Activated T-cell treated with anti-CD3 and anti-CD28 coated beads for 48 hours (primary cell): ENCODE results near the gene RLF.

ENCODE experiments used
- DNase-seq: peaks from one replicate; pipeline ENCODE4 v3.0.0-alpha.2; 2020; ENCODE audit warnings: low read depth

RLF gene, protein sequence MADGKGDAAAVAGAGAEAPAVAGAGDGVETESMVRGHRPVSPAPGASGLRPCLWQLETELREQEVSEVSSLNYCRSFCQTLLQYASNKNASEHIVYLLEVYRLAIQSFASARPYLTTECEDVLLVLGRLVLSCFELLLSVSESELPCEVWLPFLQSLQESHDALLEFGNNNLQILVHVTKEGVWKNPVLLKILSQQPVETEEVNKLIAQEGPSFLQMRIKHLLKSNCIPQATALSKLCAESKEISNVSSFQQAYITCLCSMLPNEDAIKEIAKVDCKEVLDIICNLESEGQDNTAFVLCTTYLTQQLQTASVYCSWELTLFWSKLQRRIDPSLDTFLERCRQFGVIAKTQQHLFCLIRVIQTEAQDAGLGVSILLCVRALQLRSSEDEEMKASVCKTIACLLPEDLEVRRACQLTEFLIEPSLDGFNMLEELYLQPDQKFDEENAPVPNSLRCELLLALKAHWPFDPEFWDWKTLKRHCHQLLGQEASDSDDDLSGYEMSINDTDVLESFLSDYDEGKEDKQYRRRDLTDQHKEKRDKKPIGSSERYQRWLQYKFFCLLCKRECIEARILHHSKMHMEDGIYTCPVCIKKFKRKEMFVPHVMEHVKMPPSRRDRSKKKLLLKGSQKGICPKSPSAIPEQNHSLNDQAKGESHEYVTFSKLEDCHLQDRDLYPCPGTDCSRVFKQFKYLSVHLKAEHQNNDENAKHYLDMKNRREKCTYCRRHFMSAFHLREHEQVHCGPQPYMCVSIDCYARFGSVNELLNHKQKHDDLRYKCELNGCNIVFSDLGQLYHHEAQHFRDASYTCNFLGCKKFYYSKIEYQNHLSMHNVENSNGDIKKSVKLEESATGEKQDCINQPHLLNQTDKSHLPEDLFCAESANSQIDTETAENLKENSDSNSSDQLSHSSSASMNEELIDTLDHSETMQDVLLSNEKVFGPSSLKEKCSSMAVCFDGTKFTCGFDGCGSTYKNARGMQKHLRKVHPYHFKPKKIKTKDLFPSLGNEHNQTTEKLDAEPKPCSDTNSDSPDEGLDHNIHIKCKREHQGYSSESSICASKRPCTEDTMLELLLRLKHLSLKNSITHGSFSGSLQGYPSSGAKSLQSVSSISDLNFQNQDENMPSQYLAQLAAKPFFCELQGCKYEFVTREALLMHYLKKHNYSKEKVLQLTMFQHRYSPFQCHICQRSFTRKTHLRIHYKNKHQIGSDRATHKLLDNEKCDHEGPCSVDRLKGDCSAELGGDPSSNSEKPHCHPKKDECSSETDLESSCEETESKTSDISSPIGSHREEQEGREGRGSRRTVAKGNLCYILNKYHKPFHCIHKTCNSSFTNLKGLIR (N-terminal part only)

DNA sequence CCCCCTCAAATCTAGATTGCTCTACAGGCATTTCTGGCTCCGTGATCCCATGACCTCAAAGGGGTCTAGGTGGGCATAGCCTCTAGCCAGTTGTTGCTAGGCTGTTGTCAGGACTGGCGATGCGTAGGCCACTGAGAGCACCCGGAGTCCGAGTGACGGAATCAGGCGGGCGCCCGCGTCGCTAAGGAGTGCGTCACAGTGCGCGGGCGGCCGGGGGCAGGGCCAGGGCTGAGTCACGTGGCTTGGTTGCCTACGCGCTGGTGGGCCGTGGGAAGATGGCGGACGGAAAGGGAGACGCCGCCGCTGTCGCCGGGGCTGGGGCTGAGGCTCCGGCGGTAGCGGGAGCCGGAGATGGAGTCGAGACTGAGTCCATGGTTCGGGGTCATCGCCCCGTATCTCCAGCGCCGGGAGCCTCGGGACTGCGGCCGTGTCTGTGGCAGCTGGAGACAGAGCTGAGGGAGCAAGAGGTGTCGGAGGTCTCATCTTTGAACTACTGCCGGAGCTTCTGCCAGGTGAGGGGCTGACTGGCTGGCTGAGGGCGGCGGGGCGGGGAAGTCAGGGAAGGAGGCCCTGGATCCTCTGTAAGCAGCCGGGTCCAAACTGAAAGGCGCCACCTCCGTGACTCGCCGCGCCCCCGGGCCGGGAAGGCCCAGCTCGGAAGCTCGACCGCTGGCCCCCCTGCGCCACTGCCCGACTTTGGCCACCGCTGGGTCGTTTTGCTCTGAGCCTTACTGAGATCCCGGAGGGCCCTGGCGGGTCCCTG lies at the start of gene RLF:
TSS of gene RLF (plus strand) at position 263 of the 763 bp plus-strand sequence. CDS start at position 276, 13 bp downstream.
- DNase-seq, result peak; percentile 96

DNA sequence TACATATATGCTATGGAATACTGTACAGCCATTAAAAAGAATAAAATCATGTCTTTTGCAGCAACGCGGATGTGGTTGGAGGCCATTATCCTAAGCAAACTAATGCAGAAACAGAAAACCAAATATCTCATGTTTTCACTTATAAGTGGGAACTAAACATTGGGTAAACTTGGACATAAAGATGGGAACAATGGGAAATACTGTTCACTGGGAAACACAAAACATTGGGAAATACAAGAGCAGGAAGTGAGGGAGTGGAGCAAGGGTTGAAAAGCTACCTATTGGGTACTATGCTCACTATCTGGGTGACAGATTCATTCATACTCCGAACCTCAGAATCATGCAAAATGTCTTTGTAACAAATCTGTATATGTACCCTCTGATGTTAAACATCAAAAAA lies 46.8 kb upstream of the RLF start:
- DNase-seq, result no peak

DNA sequence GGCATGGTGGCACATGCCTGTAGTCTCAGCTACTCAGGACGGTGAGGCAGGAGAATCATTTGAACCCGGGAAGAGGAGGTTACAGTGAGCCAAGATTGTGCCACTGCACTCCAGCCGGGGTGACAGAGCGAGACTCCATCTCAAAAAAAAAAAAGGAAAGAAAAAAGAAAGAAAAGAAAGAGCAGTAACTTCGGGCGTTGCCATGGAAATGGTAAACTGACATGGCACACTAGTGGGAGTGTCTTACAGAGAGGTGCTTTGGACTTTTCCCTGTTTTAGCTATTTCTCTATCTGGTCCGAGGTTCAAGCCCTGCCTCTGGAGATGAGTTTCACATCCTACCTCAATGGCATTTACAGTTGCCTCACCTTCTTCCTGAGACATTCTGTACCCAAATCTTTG lies 41.1 kb upstream of the RLF start:
- DNase-seq, result no peak

DNA sequence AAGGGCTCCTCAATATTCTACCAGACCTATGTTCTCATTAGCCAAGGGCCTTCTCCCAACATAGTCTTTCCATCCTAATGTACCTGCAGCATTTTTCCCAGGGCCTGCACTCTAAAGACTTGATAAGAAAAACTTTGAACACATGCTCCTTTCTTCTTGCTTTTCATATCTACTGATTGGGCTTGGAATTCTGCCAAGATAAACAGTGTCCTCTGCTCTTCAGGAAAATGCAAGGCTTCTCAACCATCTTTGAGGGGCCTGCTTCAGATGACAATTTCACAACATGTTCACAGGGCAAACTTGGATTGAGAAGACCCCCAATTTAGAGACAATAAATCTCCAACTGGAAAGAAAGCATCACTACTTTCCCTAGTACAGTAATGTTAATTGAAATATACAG lies 38.3 kb upstream of the RLF start:
- DNase-seq, result no peak

DNA sequence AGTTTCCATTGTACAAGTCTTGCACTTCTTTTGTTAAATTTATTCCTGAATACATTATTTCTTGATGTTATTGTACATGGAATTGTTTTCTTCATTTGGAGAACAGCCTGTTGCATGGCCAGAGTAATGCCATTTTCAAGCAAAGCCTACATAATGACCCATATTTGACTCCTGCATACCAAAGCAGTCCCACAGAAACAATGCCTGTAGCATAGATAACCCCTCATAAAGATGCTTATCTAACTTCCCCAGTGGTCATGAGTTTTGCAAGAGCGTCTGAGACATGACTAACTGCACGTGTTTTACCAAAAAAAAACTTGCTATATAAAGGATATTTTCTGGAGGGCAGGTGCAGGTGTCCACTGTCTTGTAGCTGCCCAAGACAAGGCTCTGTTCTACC lies 30.3 kb upstream of the RLF start:
- no peak for DNase-seq

DNA sequence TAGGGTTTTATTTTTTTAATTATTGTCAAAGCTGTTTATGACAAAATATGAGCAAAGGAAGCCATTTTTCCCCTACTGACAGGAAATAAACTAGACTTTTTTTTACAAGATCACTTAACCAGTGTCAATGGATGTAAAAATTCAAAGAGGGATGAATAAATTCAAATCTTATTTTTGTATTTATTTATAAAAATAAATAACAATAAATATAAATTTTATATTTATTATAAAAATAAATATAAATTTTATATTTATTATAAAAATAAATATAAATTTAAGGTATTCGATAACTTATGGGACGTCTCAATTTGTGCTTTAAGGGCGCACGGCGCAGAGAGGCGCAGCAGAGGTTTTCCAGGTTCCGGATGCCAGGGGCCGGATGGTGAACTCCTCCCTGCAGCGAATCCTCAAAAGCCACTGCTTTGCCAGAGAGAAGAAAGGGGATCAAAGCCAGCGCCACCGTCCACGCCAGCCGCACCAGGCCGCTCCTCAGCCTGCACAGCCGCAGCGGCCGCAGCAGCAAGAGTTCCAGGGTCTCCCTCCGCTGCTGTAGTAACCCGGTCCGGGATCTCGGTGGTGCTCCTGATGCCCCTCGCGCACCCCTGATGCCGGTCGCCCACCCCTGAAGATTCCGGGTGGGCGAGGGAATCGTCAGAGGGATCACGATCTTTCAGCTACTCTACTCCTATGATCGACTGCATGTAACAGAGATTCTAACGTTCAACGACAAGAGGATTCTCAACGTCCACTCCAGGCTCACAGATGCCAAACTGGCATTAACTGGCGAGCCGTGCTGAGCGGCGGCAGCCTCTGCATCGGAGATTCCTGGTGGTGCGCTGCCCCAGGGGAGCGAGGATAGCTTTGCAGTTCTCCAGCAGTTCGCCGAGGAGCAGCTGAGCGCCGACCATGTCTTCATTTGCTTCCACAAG lies 28.5 kb upstream of the RLF start:
- DNase-seq, result no peak

DNA sequence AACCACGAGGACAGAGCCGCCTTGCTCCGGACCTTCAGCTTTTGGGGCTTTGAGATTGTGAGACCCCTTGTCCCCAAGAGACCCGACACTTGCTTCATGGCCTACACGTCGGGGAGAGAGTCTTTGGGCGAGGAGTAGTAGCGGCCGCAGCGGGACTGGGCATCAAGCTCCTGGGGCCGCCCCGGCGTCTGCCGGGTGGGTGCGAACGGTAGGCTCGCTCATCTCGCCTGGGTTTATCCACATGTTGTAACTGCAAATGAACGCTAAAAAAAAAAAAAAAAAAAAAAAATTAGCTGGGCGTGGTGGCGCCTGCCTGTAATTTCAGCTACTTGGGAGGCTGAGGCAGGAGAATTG lies 27.9 kb upstream of the RLF start:
- no peak for DNase-seq

DNA sequence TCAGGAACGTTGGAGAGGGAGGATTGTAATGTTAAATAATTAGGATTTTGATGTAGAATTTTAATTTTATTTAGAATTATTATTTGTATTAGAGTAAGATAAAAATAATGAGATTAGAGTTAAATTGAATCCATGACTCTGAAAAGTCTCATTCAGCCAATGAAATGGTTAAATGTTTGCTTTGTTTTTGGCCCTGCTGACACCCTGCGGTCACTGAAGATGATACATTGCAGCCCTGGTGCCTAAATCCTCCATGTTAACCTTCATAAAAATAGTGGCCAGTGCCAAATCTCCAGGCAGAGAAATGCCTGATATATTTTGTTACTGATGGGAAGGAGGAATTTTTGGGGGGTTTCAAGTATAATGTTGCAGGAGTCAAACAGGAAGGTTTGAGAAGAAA lies 27.3 kb upstream of the RLF start:
- no peak for DNase-seq

DNA sequence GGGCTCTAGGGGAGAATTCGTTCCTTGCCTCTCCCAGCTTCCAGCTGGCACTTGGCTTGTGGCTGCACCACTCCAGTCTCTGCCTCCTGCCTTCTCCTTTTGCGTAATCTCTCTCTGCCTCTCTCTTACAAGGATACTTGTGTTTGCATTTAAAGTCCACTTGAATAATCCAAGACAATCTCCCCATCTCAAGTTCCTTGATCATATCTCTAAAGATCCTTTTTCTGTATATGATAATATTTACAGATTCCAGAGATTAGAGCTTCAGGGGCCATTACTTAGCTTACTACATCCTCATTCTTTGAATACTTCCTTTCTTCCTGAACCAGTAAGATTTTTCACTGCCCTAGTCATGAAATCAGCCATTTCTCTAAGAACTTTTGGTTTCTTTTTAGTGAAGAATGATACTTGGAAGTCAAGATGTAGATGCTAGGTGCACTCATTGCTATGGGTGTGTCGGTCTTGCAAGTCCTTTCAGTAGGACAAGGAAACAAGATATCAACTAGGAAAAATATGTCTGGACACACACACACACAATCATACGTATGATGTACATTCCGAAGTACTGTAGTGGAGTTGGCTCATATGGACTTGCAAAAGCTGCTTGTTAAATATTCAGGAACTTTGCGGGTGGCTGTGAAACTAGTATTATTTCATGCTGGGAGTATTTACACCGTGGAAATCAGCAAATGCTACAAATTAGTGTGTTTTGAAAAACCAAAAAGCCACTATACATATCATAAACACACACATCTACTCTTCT lies 20.8 kb upstream of the RLF start:
- DNase-seq, result no peak

DNA sequence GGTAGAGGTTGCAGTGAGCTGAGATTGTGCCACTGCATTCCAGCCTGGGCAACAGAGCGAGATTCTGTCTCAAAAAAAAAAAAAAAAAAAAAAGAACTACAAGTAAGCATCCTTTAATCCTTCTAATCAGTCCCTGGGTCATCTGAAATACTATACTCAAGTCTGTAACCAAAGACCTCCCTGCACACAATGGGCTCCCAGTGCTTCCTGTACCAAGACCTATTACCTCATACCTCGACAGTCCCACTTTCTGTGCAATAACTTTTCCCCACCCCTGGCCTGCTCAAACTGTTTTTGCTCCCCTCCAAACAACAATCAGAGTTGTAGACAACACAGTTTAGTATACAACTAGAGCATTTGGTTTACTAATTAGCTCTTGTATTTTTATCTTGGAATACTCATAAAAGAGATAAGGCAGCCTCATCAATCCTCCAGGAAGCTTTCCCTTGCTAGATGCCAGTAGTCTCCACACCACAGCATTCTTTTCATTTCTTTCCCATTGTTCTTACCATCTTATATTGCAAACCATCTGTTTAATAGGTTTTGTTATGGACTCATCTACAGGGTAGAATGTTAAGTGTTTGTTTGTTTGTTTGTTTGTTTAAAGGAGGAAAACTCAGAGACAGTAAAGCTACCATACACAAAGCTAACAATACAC lies 19.2 kb upstream of the RLF start:
- no peak for DNase-seq

DNA sequence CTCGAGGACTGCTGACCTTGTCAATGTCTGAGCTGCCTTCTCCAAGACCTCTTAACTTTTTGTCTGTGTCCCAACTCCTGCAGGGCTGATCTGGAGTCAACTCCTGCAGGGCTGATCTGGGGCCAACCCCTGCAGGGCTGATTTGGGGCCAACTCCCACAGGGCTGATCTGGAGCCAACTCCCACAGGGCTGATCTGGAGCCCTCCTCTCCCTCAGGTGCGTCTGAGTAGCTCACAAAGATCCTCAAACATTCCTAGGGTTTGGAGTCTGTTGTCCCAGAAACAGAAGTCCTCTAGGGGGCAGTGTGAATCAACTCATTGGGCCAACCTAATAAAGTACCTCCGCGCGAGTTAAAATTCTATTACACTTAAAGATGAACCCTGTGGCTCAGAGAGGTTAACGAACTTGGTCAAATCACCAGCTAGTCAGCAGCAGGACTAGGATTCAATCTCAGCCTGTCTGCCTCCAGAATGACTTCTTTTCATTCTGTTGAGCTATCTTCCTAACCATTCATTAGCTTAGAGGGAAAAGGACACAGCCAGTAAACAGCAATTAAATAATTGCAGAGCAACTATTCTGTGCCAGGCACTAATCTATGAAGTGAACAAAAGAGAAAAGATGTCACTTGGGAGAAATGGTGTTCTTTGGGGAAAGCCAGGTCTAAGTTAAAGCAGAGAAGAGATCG lies 17.2 kb upstream of the RLF start:
- peak; percentile 21 for DNase-seq

DNA sequence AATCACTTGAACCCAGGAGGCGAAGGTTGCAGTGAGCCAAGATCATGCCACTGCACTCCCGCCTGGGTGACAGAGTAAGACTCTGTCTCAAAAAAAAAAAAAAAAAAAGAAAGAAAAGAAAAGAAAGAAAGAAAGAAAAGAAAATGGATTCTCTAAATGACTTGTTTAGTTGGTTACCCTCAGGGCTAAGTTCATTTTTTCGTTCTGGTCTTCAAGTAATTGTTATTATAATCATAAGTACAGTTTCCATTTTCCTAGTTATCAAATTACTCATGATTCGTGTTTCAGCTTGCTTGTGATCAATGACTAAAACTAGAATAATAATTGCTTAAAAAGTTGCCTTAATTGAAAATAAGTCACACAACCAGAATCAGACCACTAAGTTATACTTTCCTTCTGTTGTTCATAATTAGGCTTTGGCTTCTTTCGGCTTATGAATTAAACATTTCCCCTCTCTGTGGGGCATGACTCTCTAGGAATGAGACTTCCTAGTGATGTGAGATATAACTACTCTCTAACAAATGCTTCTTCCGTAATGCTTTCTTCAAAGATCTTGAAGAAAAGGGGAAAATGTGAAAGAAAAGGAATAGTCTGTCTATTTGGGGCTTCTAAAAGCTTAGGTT lies 9.6 kb upstream of the RLF start:
- DNase-seq, result no peak

DNA sequence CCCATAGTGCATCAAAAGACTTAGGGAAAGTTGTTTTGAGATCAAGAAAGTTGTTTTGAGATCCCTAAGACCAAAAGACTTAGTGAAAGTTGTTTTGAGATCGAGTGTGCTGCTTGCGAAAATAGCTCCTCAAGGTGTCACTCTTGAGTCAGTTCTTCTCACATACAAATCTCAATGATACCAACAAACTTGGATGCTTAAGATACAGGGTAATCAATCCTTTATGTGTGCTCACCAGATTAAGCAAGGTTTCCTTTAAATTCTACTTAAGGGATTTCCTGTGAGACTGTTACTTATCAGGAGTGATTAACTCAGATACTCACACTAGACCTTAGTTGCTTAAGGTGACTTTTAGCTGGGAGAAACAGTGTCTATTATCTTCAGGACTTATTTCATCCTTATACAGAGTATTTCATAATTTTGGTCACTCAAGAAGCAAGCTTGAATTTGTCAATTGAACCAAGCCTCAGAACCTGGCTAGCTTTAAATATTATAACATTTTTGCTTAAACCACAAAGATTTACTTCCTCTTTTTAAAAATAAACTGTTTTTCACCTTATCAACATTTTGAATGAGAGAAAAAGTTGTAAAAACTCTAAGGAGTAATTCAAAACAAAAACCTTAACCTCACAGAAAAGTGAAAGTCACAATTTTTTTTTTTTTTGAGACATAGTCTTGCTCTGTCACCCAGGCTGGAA lies 8.0 kb upstream of the RLF start:
- no peak for DNase-seq

DNA sequence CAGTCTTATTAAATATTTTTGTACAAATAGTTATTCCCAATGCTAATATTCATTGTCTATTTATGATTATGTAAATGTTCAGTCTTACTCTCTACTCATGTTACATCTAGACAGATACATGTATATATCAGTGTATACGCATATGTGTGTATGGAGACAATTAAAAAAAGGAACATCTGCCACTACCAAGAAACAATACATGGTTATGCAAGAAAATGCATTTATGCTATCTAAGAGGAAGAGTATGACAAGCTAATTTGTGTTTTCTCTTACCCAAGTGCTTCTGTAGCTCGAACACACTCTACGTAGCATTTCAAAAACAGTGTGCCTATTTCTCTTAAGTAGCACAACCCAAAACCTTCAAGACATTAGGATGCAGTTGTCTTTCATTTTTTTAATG lies 6.1 kb upstream of the RLF start:
- no peak for DNase-seq

DNA sequence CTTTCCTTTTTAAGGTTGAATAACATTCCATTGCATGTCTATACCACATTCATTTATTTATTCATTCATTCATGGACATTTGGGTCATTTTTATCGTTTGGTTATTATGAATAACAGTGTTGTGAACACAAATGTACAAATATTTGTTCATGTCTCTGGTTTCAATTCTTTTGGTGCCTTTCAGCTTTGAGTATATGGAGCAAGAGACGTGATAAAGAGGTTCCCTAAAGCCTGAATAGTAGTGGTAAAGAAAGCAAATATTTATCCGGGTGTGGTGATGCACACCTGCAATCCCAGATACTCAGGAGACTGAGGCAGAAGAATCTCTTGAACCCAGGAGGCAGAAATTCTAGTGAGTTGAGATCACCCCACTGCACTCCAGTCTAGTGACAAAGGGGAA lies 5.3 kb upstream of the RLF start:
- no peak for DNase-seq

DNA sequence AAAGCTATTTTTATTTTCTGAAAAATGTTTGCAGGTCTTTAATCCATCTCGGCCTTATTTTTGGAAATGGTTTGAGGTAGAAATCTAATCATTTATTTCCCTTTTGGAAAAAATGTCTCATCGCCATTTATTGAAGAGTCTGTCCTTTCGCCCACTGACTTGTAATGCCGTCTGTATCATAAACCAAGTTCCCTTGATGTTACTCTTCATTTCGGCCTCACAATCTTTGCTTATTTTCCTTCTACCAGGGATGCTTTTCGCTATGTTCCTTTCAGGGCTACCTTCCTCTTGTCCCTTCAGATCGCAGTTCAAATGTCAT lies 422 bp upstream of the RLF start:
- no peak for DNase-seq

DNA sequence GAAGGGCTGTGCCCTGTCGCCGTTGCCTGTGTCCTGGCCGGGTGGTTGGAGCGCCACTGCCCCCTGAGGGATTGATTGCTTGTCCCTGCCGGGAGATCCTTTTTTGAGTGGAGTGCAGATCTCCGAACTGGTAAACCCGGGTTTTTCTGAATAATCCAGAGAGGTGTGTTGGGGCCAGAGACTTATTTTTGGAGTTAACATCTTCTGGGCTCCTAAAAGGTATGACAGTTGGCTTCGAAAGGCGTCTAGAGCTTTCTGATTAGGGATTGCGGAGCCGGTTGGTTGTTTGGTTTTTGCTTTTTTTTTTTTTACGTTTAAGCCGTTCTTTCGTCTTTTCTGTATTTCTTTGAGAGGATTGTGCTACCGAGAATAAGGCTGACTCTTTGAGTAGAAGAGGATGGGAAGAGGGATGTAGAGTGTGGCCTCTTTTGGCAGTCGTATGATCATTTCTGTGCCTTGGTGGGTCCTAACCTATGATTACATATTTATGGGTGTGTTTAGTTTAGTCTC lies 756 bp downstream of the RLF start:
- DNase-seq, result no peak
